Stimulated activated CD4-positive, alpha-beta T cell treated with anti-CD3 and anti-CD28 coated beads, Interleukin-1b, Interleukin-23, amount 100 ng/mL, for 4 hours (primary cell): Measurements from ENCODE around the gene EFCAB8.

Experiments
- DNase-seq, 2 donors: peaks; one replicate each; pipeline ENCODE4 v3.0.0-alpha.2; 2020; ENCODE audit warnings: low read depth in 2 of 2

Gene EFCAB8

GRCh38 chr20:33007376-33008335, 148.9 kb downstream of the EFCAB8 start, which contains the start of gene BPIFB2:
BPIFB2 (plus strand) TSS chr20:33007704; CDS start chr20:33008575, 871 bp downstream.
- no peak for DNase-seq

- DNase-seq: no peak
These were observed 149.9 kb downstream of the EFCAB8 start for GRCh38 chr20:33008336-33009213.

GRCh38 chr20:33009214-33010132, 150.8 kb downstream of the EFCAB8 start:
- DNase-seq: no peak

- no peak for DNase-seq
These were observed 151.4 kb downstream of the EFCAB8 start for GRCh38 chr20:33010133-33010504.

- DNase-seq: no peak
These were observed 152.1 kb downstream of the EFCAB8 start for GRCh38 chr20:33010674-33011449.
